Activated naive CD8-positive, alpha-beta T cell (primary cell): ENCODE results near the gene ATF7.
"Not testable (repeated sequence)": the region's sequence is repeated elsewhere in the genome, so short reads cannot be mapped to it uniquely, and the experiment has no call there.

Experiments used
- H3K27ac Mint-ChIP-seq: one replicate; pipeline ENCODE4 v1.8.0; 2021; ENCODE audit warnings: mixed read lengths
- H3K27me3 Mint-ChIP-seq: one replicate; pipeline ENCODE4 v1.8.0; 2021; ENCODE audit warnings: mixed read lengths
- H3K36me3 Mint-ChIP-seq: one replicate; pipeline ENCODE4 v1.8.0; 2021; ENCODE audit warnings: mixed read lengths
- H3K4me1 Mint-ChIP-seq: one replicate; pipeline ENCODE4 v1.8.0; 2021; ENCODE audit warnings: low read depth, mixed read lengths
- H3K4me3 Mint-ChIP-seq: one replicate; pipeline ENCODE4 v1.8.0; 2021; ENCODE audit warnings: mild to moderate bottlenecking, mixed read lengths
- H3K9me3 Mint-ChIP-seq: one replicate; pipeline ENCODE4 v1.8.0; 2021; ENCODE audit warnings: low read depth, mixed read lengths

Gene ATF7

GRCh38 chr12:53645165-53645564 is 19.0 kb upstream of the ATF7 start:
- no peaks in the 10 kb centered on the region for H3K27me3 Mint-ChIP-seq
- H3K27ac Mint-ChIP-seq: no peak overlapping the region
- H3K4me3 Mint-ChIP-seq: no peak overlapping the region
- H3K36me3 Mint-ChIP-seq: peaks cover 4% of the 10 kb centered on the region
- H3K4me1 Mint-ChIP-seq: no peaks in the 10 kb centered on the region
- no peaks in the 10 kb centered on the region for H3K9me3 Mint-ChIP-seq

DNA sequence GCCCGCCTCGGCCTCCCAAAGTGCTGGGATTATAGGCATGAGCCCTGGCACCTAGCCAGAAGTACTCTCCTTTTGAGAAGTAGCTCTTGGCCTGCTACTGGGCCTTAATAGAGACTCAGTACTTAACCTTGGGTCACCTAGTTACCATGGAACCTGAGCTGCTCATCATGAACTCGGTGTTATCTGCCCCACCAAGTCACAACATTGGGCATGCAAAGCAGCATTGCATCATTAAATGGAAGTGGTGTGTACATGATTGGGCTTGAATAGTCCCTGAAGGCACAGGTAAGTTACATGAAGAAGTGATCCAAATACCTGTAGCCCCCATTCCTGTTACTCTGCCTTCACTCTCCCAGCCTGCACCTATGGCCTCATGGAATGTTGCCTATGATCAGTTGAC is 18.0 kb upstream of the ATF7 start:
- Mint-ChIP-seq H3K4me1 (no peaks in the 10 kb centered on the region), H3K4me3 (no peak overlapping the region), H3K27ac (no peak overlapping the region), H3K27me3 (no peaks in the 10 kb centered on the region), H3K36me3 (peaks cover 4% of the 10 kb centered on the region), H3K9me3 (no peaks in the 10 kb centered on the region)

DNA sequence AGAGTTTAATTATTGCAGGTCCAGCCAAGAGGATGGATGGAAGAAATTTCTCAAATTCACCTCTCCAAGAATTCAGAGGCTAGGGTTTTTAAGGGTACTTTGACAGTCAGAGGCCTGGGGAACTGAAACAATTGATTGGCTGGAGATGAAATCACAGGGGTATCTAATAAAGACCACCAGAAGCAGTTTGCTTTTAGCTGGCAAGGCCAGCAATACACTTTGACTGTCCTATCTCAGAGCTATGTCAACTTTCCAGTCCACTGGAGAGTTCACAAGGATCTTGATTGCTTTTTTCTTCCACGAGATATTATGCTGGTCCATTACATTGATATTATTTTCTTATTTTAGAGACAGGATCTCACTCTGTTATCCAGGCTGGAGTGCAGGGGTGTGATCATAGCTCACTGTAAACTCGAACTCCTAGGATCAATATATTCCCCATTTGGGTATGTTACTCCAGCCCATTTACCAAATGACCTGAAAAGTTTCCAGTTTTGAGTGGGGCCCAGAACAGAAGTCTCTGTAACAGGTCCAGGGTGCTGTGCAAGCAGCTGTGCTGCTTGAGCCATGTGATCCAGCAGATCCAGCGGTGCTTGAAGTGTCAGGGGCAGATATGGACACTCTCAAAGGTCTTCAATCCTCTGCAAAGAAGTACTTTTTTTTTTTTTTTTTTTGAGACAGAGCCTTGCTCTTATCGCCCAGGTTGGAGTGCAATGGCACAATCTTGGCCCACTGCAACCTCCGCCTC is 17.2 kb upstream of the ATF7 start:
- Mint-ChIP-seq H3K9me3 (no peaks in the 10 kb centered on the region), H3K4me1 (no peaks in the 10 kb centered on the region), H3K4me3 (no peak overlapping the region), H3K36me3 (peaks cover 4% of the 10 kb centered on the region), H3K27ac (no peak overlapping the region), H3K27me3 (no peaks in the 10 kb centered on the region)

DNA sequence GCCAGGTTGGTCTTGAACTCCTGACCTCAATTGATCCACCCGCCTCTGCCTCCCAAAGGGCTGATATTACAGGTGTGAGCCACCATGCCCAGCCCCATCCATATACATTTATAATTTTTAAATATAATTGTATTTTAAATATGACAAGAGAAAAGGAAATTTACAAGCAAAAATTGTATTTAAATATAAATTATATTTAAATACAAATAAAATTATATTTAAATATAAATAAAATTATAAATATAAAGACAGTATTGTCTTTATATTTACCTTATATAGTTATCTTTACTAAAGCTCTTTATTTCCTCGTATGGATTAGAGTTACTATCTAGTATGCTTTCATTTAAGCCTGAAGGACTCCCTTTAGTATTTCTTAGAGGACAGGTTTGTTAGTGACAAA is 11.9 kb upstream of the ATF7 start:
- H3K36me3 Mint-ChIP-seq: peaks cover 2% of the 10 kb centered on the region
- no peaks in the 10 kb centered on the region for H3K9me3 Mint-ChIP-seq
- no peaks in the 10 kb centered on the region for H3K4me1 Mint-ChIP-seq
- no peaks in the 10 kb centered on the region for H3K27me3 Mint-ChIP-seq
- no peak overlapping the region for H3K4me3 Mint-ChIP-seq
- no peak overlapping the region for H3K27ac Mint-ChIP-seq

DNA sequence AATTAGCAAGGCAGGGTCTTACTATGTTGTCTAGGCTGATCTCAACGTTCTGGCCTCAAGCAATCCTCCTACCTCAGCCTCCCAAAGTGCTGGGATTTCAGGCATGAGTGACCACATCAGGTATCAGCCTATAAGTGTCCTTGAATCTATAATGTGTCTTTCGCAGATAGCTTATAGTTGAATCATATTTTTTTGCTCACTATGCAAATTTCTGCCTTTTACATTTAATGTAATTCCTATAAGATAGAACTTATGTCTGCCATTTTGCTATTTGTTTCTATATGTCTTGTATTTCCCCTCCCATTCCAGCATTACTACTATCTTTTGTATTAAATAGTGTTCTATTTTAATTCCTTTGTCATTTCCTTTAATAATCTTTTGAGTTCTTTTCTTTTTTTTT is 10.5 kb upstream of the ATF7 start:
- Mint-ChIP-seq H3K36me3 (no peaks in the 10 kb centered on the region), H3K4me1 (no peaks in the 10 kb centered on the region), H3K4me3 (no peak overlapping the region), H3K27ac (no peak overlapping the region), H3K27me3 (no peaks in the 10 kb centered on the region), H3K9me3 (no peaks in the 10 kb centered on the region)

- H3K27ac Mint-ChIP-seq, H3K27me3 Mint-ChIP-seq, H3K9me3 Mint-ChIP-seq, H3K36me3 Mint-ChIP-seq, H3K4me3 Mint-ChIP-seq, H3K4me1 Mint-ChIP-seq: not testable (repeated sequence)
Measured at GRCh38 chr12:53635708-53636107, 9.5 kb upstream of the ATF7 start.

GRCh38 chr12:53631721-53632120 is 5.5 kb upstream of the ATF7 start:
- no peaks in the 10 kb centered on the region for H3K27me3 Mint-ChIP-seq
- H3K4me1 Mint-ChIP-seq: peaks cover 7% of the 10 kb centered on the region
- H3K4me3 Mint-ChIP-seq: no peak overlapping the region
- no peaks in the 10 kb centered on the region for H3K9me3 Mint-ChIP-seq
- no peaks in the 10 kb centered on the region for H3K36me3 Mint-ChIP-seq
- no peak overlapping the region for H3K27ac Mint-ChIP-seq

- no peaks in the 10 kb centered on the region for H3K27me3 Mint-ChIP-seq
- H3K4me3 Mint-ChIP-seq: no peak overlapping the region
- no peaks in the 10 kb centered on the region for H3K36me3 Mint-ChIP-seq
- no peak overlapping the region for H3K27ac Mint-ChIP-seq
- H3K9me3 Mint-ChIP-seq: no peaks in the 10 kb centered on the region
- peaks cover 41% of the 10 kb centered on the region for H3K4me1 Mint-ChIP-seq
Measured at GRCh38 chr12:53627919-53628318, 1.7 kb upstream of the ATF7 start.

DNA sequence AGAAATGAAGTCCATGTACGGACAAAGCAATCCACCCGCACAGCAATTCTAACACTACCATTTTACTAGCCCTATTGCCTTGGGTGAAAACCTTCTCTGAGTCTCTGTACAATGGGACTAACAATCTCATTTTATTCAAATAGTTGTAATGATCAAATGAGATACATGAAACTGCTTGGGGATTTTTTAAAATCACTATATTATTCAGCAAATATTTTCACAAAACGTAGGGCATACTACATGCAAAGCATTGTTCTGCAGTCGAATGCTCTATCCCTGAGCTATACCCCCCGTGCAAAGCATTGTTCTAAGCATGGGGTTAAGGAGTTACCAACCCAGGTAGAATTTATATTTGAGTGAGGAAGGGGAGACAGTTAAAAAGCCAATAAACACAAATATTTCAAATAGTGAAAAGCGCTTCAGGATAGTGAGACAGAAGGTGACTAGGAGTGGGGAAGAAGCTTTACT is 554 bp upstream of the ATF7 start:
- H3K9me3 Mint-ChIP-seq: no peaks in the 10 kb centered on the region
- peak overlapping the region; percentile 98 for H3K27ac Mint-ChIP-seq
- no peaks in the 10 kb centered on the region for H3K36me3 Mint-ChIP-seq
- no peaks in the 10 kb centered on the region for H3K27me3 Mint-ChIP-seq
- peak overlapping the region; percentile 100 for H3K4me3 Mint-ChIP-seq
- peaks cover 46% of the 10 kb centered on the region for H3K4me1 Mint-ChIP-seq

DNA sequence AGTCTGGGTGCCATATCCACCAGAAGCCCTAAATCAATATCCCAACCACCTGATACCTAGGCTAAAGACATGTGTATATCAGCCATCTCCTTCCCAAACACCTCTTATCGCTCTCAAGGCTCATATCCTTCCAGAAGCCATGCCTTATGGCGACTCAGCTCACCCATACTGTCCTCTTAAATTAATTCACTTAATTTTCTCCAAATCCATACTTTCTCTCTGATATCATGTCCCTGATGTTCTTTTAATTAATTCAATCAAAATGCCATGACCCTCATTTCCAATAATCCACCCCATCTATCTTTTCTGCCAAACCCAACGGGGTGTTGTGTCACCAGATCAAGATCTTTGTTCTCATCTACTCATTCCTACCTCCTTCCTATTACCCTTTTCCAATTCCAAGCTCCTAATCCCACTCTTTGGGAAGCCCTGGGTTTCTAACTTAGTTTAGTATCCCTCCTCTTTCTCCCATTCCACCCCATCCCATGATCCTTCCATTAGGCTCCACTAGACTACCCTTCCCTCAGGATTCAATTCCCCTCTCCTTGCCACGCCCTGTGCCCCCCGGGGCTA is 723 bp downstream of the ATF7 start:
- Mint-ChIP-seq H3K9me3 (no peaks in the 10 kb centered on the region), H3K27ac (peak overlapping the region; percentile 98), H3K36me3 (peaks cover 2% of the 10 kb centered on the region), H3K27me3 (no peaks in the 10 kb centered on the region), H3K4me3 (peak overlapping the region; percentile 100), H3K4me1 (peaks cover 55% of the 10 kb centered on the region)

DNA sequence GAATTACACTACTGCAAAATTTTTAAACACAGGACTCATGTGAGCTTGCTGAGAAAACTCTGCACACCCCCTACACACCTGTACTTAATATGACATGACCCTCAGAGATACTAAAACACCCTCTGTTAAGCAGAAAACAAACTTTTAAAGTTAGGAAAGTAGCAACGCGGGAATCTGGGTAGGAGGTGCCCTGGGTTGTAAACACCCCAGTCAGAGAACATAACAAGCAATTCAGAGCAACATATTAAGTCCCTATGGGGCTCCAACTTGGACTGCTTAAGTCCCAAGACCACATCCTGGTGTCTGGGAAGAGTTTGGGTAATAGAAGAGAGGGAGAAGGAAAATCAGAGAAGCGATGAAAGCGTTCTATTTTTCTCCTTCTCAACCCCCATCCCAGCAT is 1.2 kb downstream of the ATF7 start:
- Mint-ChIP-seq H3K9me3 (no peaks in the 10 kb centered on the region), H3K27me3 (no peaks in the 10 kb centered on the region), H3K36me3 (peaks cover 2% of the 10 kb centered on the region), H3K4me1 (peaks cover 55% of the 10 kb centered on the region), H3K4me3 (peak overlapping the region; percentile 100), H3K27ac (peak overlapping the region; percentile 98)

DNA sequence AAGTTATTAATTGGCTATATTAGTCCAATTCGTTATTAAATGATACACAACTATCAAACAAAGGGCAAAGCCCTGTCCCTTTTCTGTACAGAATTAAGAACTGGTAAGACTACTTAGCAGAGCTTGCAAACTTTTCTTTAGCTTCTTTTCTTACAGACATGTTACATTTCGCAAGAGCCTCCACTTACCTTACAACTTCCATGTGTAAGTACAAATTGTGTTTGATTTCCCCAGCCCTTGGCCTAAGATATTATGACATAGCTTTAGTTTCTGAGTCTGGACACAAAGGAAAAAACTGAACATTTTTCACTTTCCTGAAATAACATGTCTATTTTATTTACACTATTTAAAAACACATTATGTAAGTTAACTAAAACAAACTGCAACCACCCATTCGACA is 1.7 kb downstream of the ATF7 start:
- H3K4me1 Mint-ChIP-seq: peaks cover 55% of the 10 kb centered on the region
- H3K4me3 Mint-ChIP-seq: peak overlapping the region; percentile 100
- no peaks in the 10 kb centered on the region for H3K9me3 Mint-ChIP-seq
- H3K36me3 Mint-ChIP-seq: peaks cover 2% of the 10 kb centered on the region
- no peaks in the 10 kb centered on the region for H3K27me3 Mint-ChIP-seq
- H3K27ac Mint-ChIP-seq: peak overlapping the region; percentile 38

- Mint-ChIP-seq H3K4me1 (peaks cover 56% of the 10 kb centered on the region), H3K27me3 (no peaks in the 10 kb centered on the region), H3K9me3 (no peaks in the 10 kb centered on the region), H3K36me3 (peaks cover 2% of the 10 kb centered on the region), H3K27ac (peak overlapping the region; percentile 11), H3K4me3 (peak overlapping the region; percentile 100)
Measured at GRCh38 chr12:53623548-53624385, 2.4 kb downstream of the ATF7 start.

DNA sequence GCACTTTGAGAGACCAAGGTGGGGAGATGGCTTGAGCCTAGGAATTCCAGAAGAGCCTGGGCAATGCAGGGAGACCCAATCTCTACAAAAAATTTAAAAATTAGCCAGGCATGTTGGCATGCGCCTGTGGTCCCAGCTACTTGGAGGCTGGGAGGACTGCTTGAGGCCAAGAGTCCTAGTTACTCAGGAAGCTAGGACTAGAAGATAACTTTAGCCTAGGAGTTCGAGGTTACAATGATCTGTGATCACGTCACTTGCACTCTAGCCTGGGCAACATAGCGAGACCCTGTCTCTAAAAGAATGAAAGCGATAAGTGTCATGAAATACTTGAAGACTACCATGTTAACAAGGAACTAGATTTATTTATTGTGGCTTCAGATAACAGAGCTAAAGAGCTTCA is 3.5 kb downstream of the ATF7 start:
- Mint-ChIP-seq H3K27ac (peak overlapping the region; percentile 11), H3K4me1 (peaks cover 66% of the 10 kb centered on the region), H3K36me3 (peaks cover 2% of the 10 kb centered on the region), H3K9me3 (no peaks in the 10 kb centered on the region), H3K27me3 (no peaks in the 10 kb centered on the region), H3K4me3 (no peak overlapping the region)

DNA sequence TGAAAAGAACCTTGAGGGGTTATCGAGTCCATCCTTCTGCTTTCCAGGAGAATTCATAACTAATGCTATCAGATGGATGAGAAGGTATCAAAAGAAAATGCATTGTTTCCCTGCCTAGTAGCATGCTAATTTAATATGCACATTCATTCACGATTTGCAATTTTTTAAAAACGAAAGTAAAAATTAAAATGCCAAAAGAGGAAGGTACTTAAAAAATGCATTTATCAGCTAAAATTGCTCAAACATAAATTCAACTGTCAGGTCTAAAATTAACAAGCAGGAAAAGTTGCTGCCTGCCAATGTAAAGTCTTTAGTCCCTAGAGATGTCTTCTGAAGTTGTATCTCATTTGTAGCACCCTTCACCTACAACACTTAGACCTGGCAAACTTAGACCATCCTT is 7.9 kb downstream of the ATF7 start:
- Mint-ChIP-seq H3K4me3 (peak overlapping the region; percentile 69), H3K27me3 (no peaks in the 10 kb centered on the region), H3K36me3 (peaks cover 4% of the 10 kb centered on the region), H3K4me1 (peaks cover 33% of the 10 kb centered on the region), H3K9me3 (no peaks in the 10 kb centered on the region), H3K27ac (peak overlapping the region; percentile 72)
